HG03159 (cell line): Measurements from ENCODE around the gene MAD2L1.
"Not testable (repeated sequence)": the region's sequence is repeated elsewhere in the genome, so short reads cannot be mapped to it uniquely, and the experiment has no call there.

Experiments used
- ATAC-seq: cut with Tn5 transposase; IDR thresholded peaks from one replicate; pipeline ENCODE4 v1.9.1; 2021; ENCODE audit warnings: mild to moderate bottlenecking, moderate library complexity; ENCODE audit not compliant: unreplicated experiment

MAD2L1 gene

DNA sequence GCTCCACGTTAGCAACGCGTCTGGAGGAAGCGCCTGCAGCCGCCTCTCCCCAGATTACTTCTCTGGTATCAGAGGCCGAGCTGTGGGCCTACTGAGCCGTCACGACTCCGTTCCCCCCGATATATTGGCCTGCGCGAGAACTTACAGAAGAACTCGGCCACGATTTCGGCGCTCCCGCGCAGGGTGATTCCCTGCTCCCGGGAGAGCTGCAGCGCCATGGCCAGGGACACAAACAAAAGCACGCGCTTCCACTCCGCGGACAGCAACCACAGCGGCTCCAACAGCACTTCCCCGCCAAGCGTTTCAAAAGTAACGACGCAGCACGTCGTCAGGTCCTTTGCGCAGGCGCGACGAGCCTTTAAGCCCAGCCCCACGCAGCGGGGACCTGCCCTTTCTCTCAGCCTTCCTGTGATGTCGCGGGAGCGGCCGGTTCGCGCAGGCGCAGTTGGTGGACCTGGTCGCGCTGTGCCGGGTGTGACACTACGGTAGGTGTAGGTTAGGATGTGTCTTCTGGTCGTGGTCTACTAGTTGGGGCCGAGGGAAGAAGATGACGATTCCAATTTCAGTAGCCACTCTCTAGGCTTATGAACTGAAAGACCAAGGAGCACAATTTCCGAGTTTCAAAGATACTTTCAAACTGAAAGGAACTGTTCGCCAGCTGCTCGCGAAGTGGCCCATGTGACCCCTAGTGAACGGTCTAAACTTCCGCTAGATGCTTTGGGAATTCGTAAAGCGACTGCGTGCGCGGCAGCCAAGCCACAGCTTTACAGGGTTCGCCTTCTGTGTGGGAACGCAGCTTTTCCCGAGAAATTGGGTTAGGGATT, at the start of gene MAD2L1:
Gene MAD2L1 (minus strand): TSS at position 332 of the 824 bp plus-strand sequence. CDS start 114 bp downstream, at position 218.
- ATAC-seq: peak; percentile 89

DNA sequence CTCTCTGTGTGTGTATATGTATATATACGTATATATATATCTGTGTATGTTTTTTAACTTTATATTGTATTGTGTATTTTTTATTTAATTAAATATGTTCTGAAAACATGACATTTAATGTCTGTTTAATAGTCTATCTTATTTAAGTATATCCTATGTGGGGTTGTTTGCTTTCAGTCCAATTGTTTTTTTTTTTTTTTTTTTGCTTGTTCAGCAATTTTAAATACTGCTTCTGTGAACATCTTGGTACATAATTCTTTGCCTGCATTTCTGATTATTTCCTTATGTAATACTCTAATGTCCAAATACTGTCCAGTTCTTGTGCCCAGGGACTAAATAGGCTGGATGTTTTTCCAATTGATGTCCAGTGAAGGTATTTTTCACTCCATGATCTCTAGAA, 45.1 kb upstream of the MAD2L1 start:
- no peak for ATAC-seq

DNA sequence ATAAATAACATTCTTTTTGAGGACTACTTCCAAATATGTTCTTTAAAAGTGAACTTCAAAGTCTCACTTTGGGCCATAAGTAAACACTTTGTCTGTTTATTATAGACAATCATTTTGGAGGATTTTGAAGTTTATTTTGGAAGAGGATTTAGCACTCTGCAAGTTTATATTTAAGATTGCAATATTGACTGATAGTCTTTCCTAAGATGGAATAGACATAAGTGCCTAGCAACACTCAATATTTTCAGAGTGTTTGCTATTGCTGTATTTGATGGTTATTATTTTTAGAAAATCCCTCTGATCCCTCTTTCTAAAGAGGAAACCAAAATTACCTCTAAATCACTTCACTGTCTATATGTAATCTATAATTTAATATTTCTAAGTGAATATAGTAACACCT, 42.8 kb upstream of the MAD2L1 start:
- no peak for ATAC-seq

DNA sequence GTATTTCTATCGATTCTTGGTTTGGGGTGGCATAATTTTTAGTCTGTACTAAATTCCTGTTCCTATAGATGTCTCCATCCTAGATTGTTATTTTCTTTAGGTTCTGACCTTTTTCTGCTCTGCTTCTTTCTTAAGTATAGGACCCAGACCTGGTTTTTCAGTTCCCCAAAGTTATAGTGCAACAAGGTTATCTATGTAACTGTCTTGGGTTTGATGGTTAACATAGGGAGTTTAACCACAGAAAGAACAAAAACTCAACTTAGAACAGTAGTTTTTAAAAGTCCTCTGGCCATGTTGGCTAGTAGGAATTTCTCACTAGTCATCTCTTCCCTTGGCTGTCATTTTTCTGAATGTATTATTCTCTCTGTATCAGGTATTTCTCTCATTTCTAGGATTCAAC, 38.8 kb upstream of the MAD2L1 start:
- peak; percentile 96 for ATAC-seq

DNA sequence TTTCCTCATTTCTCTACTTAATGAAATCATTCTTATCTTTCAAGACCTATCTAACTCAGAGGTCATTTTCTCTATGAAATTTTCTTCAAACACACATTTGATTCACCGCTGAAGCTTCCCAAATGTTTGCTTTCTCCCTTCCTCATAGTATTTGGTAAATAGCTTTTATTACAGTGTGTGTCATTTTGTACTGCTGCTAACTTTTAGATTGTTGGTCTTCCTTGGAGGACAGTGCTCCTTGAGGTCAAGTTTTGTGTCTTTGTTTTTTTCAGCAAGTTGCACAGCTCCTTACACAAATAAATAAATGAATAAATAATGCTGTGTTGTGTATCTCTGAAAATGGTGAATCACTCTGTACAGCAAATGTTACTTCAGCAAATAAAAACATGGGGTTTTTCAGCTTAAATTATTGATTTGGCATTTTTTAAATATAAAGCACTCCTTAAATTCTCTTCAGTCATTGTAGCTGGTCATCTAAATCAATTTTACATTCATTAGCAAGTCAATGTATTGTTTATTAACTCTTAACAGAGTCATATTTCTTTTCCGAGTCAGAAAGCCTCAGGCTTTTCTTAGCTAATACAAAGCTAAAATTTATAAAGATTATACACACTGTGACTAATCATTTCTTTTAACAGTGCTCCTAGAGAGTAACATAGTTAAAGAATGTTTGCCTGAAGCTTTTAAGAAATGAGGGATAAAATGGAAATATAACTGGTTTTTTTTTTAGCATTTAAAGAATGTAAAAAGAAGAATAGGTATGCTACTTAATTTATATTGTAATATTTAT, 30.1 kb upstream of the MAD2L1 start:
- no peak for ATAC-seq

DNA sequence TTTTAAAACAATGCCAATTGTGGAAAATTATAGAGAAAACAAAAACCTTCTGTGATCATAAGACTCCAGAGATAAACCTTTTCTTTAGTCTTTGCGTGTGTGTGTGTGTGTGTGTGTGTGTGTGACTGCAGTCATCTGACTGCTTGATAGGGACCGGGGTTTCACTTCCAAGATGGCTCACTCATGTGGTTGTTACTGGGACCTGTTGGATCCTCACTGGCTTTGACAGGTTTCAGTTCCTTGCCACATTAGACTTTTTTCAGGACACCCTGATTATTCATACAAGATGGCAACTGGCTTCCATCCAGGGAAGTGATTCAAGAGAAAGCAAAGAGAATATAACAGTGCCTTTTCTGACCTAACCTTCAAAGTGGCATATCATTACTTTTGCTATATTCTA, 21.9 kb upstream of the MAD2L1 start:
- ATAC-seq: no peak

DNA sequence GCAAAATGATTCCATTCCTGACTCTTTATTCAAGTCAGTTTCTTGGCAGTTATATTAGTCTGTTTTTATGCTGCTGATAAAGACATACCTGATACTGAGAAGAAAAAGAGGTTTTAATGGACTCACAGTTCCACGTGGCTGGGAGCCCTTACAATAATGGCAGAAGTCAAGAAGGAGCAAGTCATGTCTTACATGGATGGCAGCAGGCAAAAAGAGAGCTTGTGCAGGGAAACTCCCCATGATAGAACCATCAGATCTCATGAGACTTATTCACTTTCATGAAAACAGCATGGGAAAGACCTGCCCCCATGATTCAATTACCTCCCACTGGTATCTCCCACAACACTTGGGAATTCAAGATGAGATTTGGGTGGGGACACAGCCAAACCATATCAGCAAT, 21.4 kb upstream of the MAD2L1 start:
- not testable (repeated sequence) for ATAC-seq

DNA sequence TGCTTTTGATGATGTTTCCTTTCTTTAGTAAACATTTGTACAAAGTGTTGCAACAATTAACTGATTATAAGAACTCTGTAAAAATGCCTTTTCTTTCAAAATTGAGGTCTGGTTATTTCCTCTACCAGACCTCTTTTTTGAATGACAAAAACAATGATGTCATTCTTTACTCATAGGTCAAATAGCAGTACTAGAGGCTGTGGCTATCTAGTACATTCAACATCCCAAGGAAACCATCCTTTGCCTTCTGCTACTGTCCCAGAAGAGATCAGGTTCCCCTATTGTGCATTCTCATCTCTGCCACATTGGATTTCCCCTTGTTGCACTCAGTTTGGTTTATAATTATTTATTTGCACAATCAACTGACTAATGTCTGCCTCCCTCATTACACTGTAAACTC, 19.1 kb upstream of the MAD2L1 start:
- no peak for ATAC-seq

DNA sequence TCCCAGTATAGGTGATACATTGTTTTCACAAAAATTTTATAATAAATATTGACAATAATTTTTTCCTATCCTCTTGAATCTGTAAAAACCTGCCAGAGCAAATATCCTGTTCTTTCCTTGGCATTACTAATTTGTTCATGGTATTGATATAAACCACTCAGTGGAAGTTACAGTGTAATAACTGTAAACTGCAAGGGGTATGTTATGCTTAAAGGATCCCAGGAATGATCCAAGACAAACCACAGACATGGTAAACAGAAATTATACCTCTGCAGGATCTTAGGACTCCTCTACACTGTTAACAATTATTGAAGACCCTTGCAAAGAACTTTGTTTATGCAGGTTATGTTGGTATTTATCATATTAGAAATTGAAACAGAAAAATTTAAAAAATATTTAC, 17.7 kb upstream of the MAD2L1 start:
- ATAC-seq: no peak

DNA sequence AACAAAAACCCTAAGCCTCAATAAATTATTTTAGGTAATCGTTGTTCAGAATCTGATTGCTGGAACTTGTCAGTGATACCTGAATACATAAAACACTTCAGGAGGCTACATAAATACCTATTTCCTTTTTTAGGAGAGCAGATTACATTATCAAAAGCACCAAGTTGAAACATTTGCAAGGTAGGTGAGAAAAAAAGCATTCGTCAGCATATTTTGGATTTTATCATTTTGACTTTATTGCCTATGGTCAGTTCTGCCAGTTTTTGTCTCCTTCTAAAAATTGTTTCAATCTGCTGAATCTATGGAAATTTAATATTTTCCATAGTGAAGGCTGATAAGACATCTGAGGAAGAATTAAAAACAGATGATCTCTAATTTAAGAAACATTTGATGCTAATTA, 16.5 kb upstream of the MAD2L1 start:
- no peak for ATAC-seq

DNA sequence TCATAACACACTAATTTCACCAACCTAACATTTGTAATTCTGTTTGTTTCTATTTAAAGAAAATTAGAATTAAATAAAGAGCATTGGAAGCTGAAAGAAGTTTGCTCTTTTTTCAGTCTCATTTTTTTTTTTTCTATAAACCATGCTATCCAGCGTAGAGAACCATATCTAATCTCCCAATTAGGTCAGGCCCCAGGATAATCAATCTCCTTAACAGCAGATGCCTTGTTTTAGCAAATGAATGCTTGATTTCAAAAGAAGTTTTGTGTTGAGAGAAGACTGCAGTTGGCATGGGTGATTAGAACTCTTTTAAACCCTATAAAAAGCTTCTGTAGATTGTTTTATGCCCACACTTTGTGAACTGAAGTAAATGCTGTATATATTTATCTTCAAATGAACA, 15.6 kb upstream of the MAD2L1 start:
- ATAC-seq: no peak

DNA sequence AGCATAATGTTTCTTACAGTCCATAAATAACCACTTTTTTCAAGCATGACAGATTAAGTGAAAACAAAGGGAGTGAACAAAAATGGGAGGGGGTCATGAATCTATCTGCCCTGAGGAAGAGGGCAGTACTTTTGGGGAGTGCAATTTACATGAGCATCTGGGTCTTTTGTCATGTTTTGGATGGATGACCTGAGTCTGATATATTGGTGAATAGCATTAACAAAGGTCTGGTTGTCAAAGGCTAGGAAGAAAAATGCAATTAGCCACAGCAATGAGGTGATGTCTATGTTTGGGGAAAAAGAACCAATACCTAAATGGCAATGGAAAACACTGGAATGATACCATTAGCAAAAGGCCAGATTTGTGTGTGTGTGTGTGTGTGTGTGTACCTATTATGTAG, 15.1 kb upstream of the MAD2L1 start:
- ATAC-seq: no peak

DNA sequence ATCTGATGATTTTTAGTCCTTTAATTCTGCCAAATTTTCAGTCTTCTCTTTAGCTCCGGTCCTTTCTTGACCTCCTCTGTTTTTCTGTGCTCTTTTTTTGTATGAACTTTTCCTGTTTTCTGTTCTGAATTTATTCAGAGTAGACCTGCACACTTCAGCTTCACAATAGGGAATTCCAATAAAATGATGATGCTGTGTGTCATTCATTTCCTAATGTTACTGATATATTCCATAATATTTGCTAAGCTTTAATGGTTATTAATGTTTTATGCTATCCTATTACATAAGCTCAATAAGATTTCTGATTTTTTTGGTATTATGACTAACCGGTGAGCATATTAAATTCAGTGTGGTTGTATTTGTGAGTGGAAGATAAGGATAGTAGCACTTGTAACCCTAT, 13.9 kb upstream of the MAD2L1 start:
- ATAC-seq: no peak

DNA sequence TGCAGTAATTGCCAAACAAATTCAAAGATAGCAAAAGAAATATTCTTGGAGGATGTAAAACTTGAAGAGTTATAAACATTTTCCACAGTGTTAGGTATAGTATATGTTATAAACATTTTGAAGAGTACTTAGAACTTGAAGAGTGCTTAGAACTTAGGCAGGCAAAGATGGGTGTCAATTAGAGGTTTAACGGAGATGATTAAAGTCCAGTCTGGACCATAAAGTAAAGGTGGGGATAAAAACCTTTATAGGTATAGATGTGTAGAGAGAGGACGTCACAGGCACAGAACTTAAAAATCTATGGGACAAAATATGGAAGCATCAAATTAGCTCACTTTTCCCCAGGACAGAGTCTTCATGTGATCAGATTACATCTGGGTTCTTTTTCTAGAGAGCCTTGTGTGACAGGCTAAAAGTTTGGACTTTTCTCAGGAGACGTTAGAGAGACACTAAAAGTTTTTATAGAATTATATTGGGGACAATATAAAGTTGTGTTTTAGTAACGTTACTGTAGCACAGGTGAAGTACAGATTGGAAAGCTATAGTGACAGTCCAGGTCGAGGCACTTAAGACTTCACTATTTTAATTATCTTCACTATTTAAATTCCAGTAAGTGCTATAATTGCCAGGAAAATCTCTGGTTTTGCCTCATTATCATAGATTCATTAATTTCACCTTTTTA, 13.3 kb upstream of the MAD2L1 start:
- ATAC-seq: no peak

DNA sequence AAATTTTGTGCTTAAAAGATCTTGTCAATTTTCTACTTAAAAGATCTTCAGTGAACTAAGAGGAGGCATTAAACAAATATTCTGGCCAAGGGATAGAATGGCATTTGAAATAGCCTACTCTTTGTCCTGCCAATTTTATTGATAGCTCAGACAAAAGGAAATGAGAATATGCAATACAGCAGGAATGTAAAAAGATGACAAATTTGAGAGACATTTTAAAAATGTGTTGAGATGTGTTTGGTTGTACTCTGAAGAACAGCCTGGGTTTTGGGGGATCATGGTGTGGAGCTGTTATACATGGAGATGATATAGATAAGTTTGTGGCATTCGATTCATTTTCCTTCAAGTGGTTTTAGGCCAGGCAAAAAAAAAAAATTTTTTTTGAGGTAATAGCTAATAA, 11.6 kb upstream of the MAD2L1 start:
- no peak for ATAC-seq

DNA sequence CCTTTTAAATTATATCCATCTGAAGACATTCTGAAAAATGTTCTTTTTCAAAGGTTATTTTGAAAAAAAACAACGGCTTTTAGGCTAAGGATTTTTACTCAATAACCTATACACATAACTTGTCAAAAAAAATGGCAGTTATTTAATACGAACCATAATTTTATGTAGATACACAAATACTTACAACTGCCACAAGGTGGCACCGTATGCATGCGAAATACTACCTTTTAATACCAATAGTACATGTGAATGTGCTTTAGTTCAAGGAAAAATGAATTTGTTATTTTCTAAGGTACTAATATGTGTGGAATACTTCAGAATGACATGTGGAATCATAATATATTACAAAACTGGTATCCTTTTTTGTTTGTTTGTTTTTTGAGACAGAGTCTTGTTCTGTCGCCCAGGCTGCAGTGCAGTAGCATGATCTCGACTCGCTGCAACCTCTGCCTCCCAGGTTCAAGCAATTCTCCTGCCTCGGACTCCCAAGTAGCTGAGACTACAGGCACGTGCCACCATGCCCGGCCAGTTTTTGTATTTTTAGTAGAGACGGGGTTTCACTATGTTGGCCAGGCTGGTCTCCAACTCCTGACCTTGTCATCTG, 4.6 kb upstream of the MAD2L1 start:
- ATAC-seq: no peak

DNA sequence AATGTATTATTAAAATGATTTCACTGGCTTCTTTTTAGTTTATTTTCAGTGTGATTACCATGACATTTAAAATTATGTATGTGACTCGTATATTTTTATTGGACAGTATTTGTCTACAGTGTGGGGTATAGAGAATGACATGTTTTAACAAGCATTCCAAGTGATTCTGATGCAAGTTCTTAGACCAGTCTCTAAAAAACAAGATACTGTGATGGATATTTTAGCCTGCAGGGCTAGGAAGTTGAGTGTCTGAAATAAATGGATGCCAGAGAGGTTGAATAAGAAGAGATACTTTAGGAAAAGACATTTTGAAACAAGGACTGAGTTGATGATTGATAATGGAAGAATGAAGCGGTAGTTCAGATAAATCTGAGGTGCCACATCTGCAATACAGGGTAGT, 3.5 kb upstream of the MAD2L1 start:
- ATAC-seq: no peak

DNA sequence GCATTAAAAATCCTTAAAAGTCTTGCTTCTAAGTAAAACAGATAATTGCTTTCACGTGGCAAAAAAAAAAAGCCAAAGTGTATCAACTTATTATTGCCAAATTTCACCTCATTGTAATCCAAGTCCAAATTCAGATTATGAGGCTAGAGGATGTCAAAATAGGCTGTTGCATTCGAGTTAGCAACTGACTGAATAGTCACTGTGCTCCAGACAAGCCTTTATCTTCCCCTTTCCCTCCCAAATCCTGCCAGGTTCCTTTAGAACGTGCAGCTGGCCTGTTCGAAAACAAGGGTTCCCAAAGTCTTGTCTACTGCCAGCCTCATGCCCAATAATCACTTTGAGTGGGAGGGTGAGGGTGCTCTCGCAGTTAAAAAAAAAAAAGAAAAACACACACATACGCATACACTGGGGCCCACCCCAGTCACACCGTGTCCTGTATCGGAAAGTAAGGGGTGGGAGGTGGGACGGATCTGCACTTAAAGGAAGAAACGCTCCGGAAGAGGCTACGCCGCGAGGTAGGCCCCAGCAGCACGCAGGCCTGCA, 603 bp downstream of the MAD2L1 start:
- ATAC-seq: no peak

DNA sequence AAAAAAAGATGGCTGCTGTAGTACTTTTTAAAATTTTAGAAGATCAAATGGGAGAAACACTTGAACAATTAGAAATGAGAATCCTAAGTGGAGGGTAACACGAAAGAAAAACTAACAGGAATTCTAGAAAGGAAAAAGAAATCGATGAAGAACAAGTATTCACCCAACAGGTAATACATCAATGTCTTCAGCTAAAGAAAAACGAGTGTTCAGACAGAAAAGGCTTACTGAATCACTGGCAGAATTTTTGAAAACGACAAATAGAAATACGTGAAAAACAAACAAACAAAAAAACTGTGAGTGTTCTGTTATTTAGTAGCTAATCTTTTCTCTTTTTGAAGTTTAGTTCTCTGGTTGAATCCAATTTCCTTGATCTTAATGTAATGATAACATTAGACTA, 1.8 kb downstream of the MAD2L1 start:
- no peak for ATAC-seq

DNA sequence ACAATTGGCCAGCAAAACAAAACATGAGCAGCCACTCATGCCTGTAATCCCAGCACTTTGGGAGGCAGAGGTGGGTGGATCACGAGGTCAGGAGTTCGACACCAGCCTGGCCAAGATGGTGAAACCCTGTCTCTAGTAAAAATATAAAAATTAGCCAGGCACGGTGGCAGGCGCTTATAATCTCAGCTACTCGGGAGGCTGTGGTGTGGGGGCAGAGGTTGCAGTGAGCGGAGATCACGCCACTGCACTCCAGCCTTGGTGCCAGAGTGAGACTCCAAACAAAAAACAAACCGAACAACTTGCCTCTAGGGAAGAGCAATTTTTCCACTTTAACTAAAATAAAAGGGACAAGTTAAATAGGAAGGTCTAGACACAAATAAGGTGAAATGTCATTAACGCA, 2.9 kb downstream of the MAD2L1 start:
- ATAC-seq: not testable (repeated sequence)

DNA sequence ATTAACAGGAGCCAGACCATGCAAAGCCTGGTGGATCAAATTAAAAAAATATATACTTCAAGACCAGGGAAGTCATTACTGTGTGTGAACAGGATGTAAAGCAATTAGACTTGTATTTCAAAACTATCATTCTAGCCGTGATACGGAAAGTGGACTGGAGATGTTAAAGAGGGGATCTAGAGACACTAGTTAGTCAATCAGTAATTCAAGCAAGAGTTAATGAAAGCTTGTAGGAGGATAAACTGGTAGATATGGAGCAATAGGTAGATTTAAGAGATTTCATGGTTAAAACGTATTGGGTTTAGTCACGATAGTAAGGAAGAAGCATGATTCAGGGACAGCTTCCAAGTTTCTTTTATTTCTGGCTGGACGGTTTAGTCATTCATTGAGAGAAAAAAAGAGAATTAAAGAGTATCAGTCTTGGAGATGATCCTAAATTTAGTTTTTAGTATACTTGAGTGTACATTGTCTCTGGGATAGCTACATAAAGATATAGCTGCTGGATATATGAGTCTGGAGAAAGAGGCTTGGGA, 3.9 kb downstream of the MAD2L1 start:
- ATAC-seq: no peak
